Activated CD4-positive, alpha-beta T cell treated with anti-CD3 and anti-CD28 coated beads, Interleukin-2, amount 10 ng/mL, durations not matched to agents 24 days and 14 days (primary cell): ENCODE measurements around the gene AKAP13. TPM values are rescaled to one million over a fixed set of nuclear protein-coding genes. Genes with fewer than 3 reads are reported as not detected.

Source experiments
- DNase-seq: peaks from one replicate; pipeline ENCODE4 v3.0.0; 2022
- H3K27ac Mint-ChIP-seq: one replicate; pipeline ENCODE4 v1.8.0; 2022; ENCODE audit warnings: mild to moderate bottlenecking, mixed read lengths
- H3K27me3 Mint-ChIP-seq: one replicate; pipeline ENCODE4 v1.8.0; 2022; ENCODE audit warnings: mixed read lengths
- H3K36me3 Mint-ChIP-seq: one replicate; pipeline ENCODE4 v1.8.0; 2022; ENCODE audit warnings: low read depth, mild to moderate bottlenecking, mixed read lengths
- H3K4me1 Mint-ChIP-seq: one replicate; pipeline ENCODE4 v1.8.0; 2021; ENCODE audit warnings: mixed read lengths
- H3K4me3 Mint-ChIP-seq: one replicate; pipeline ENCODE4 v1.8.0; 2022; ENCODE audit warnings: mild to moderate bottlenecking, moderate library complexity, mixed read lengths
- H3K9me3 Mint-ChIP-seq: one replicate; pipeline ENCODE4 v1.8.0; 2021; ENCODE audit warnings: mixed read lengths
- intact Hi-C: fragments of 100-400 bp; cut with micrococcal nuclease; formaldehyde crosslinking; loops from one replicate; pipeline ENCODE4 v1.15.1; 2023
- total RNA-seq: library from RNA; stranded (reverse); gene quantifications from 2 replicates; pipeline ENCODE4 v1.2.3, GENCODE V29; 2022

AKAP13 gene
- total RNA-seq, 1 donor from 2014 or later = 71.3 TPM

DNA sequence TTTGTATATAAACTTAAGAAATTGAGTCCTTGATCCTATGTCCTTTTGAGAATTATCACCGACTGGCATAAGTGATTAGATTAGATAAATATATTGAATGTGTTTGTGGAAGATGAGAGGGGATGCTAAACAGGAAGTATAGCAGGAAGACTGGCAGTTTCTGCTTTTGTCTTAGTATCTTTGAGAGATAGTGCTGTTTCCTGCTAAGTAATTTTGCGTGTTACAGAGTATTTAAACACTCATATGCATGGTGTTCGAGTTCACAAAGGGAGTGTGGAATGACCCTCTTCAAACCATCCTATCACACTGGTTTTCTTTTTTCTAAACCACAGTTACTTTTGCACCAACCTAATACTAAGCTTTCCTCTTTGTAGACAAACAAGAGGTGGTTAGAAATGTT is 308.3 kb downstream of the AKAP13 start:
- intact Hi-C loops = loop anchor here (1.0 kb wide), 3 partner anchors 20 to 69 kb away; no protein-coding TSS in a partner anchor
- Mint-ChIP-seq H3K9me3 (no peaks in the 10 kb centered on the region), H3K27me3 (no peaks in the 10 kb centered on the region), H3K4me1 (peaks cover 65% of the 10 kb centered on the region), H3K27ac (peak overlapping the region; percentile 99), H3K36me3 (peaks cover 34% of the 10 kb centered on the region), H3K4me3 (peak overlapping the region; percentile 93)
- DNase-seq = no peak

DNA sequence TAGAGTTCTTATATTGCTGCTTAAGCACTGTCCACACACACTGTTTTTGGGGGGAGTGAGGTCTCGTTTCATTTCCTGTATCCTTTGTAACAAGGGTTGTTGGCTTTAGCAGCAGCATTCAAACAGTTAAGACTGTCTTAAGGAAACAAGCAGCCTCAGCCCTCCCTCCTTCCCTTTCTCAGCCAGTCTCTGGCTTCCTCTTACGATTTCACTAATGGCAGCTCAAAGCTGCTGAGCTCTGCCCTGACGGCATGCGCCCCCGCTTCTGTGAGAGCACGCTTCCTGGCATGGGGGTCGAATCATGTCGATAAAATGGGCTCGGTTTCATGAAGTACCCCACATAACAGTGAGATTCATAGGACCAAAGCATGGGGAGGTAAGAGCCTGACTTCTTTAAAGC is 309.3 kb downstream of the AKAP13 start:
- peaks cover 36% of the 10 kb centered on the region for H3K36me3 Mint-ChIP-seq
- H3K27me3 Mint-ChIP-seq = no peaks in the 10 kb centered on the region
- H3K27ac Mint-ChIP-seq = peak overlapping the region; percentile 99
- H3K4me3 Mint-ChIP-seq = peak overlapping the region; percentile 93
- peaks cover 65% of the 10 kb centered on the region for H3K4me1 Mint-ChIP-seq
- no peaks in the 10 kb centered on the region for H3K9me3 Mint-ChIP-seq
- intact Hi-C loops = loop anchor here (1.0 to 10.0 kb wide), 7 partner anchors 13 to 305 kb away; partner anchors contain the start of gene AKAP13
- DNase-seq = peak; percentile 91

DNA sequence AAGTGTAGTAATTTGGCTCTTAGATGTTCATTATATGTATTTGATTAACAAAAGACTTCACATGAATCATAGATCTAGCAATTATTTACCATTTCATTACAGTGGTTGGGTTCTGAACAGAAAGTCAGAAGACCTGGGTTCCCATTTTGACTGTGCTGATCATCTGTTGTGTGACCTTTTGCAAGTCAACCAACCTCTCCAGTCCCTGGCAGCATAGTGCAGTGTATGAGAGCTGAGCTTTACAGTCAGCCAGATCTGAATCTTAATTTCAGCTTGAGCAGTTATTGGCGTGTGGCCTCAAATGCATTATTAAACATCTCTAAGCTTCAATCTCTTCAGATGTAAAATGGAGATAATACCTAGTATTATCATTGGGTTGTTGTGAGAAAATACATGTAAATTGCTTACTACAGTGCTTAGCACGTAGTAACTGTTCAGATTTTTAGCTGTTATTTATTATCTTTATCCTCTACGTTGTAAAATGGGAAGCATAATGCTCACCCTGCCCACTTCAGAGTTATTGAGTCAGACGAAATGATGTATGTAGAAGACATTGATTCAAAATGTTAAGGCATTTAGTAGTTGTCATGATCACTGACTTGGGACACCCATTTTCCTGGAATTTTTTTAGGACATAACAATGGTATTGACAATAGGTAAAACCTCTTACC is 310.3 kb downstream of the AKAP13 start:
- Mint-ChIP-seq H3K4me1 (peaks cover 70% of the 10 kb centered on the region), H3K27ac (peak overlapping the region; percentile 99), H3K9me3 (no peaks in the 10 kb centered on the region), H3K4me3 (peak overlapping the region; percentile 93), H3K36me3 (peaks cover 40% of the 10 kb centered on the region), H3K27me3 (no peaks in the 10 kb centered on the region)
- peak; percentile 84 for DNase-seq
- intact Hi-C loops = loop anchor here (1.0 to 10.0 kb wide), 4 partner anchors 12 to 306 kb away; partner anchors contain the start of gene AKAP13

DNA sequence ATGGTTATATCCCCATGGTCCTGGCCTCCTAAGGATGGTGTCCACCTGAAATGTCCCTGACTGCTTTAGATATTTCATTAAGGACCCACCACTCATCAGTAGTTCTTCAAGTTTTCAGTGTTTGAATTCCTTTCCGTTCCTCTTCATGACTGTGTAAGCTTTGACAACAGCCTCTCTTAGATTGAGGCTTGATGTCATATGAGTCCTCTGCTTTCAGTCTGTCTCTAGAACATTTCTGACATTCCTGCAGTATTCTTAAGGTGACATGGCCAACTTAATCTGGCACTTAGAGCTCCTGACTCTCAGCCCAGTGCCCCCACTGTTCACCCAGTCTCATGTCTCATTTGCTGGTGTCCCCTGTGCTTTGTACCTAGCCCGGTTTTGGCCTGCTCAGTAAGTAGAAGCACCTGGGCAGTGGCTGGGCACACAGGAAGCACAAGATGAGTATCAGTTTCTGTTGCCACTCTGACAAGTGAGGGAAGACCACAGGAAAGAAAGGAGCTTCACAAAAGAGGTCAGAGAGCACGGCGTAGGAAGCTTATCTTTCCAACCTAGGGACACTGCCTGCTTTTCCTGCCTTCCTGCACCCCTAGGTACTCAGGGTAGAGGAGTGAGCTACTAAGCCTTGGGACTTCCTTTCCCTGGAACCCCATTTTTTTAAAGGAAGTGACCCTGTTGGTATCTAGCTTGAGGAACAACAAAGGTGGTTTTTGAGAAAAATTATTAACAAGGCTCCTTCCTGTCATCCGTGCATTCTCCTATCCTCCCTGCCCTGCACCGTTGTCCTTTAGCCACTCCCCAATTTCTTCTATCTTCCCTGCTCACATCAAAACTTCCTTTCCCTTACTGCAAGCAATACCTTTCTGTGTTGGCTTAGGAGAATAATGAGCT is 311.2 kb downstream of the AKAP13 start:
- Mint-ChIP-seq H3K9me3 (no peaks in the 10 kb centered on the region), H3K4me1 (peaks cover 69% of the 10 kb centered on the region), H3K27me3 (no peaks in the 10 kb centered on the region), H3K27ac (peak overlapping the region; percentile 99), H3K36me3 (peaks cover 40% of the 10 kb centered on the region), H3K4me3 (peak overlapping the region; percentile 93)
- intact Hi-C loops = loop anchor here (2.0 to 10.0 kb wide), 2 partner anchors 65 to 307 kb away; partner anchors contain the start of gene AKAP13
- peak; percentile 81 for DNase-seq

DNA sequence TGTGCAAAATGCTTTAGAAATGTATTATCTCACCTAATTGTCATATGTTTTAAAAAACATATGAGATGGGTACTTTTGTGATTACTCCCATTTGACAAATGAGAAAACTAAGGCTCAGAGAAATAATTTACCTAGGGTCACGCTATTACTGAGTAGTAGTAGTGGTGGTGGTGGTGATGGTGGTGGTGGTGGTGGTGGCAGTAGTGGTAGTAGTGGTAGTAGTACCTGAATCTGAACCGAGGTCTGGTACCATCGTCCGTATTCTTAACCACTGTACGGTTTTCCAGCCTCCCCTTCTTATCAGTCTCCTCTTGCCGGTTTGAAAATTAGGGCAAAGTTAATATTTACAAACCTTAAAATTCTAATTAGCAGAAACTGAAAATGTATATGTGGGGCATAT is 311.9 kb downstream of the AKAP13 start:
- no peak for DNase-seq
- H3K4me3 Mint-ChIP-seq = peak overlapping the region; percentile 93
- intact Hi-C loops = loop anchor here (10.0 kb wide), 1 partner anchor 308 kb away; the partner anchor contains the start of gene AKAP13
- no peaks in the 10 kb centered on the region for H3K9me3 Mint-ChIP-seq
- H3K27ac Mint-ChIP-seq = peak overlapping the region; percentile 99
- no peaks in the 10 kb centered on the region for H3K27me3 Mint-ChIP-seq
- H3K4me1 Mint-ChIP-seq = peaks cover 61% of the 10 kb centered on the region
- peaks cover 38% of the 10 kb centered on the region for H3K36me3 Mint-ChIP-seq

DNA sequence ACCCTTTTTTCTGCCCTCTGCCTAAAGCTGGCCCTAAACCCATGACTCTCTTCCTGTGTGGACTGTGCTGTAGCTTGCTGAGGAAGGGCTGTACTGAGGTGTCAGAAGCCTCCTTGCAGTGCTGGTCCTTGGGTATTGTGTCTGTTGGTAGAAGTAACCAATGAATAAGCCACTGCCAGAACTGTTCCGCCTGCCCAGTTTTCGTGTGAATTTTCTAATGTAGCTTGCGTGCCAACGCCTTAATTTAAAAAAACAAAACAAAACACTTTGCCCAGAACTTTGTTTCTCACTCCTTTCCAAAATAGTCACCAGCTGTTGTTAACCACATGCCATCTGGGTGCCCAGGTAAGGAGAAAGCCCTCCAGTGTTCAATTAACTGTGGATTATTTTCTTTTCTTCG is 312.5 kb downstream of the AKAP13 start:
- H3K9me3 Mint-ChIP-seq = no peaks in the 10 kb centered on the region
- H3K4me3 Mint-ChIP-seq = peak overlapping the region; percentile 40
- intact Hi-C loops = loop anchor here (10.0 kb wide), 1 partner anchor 308 kb away; the partner anchor contains the start of gene AKAP13
- DNase-seq = peak; percentile 73
- peak overlapping the region; percentile 87 for H3K27ac Mint-ChIP-seq
- no peaks in the 10 kb centered on the region for H3K27me3 Mint-ChIP-seq
- H3K4me1 Mint-ChIP-seq = peaks cover 56% of the 10 kb centered on the region
- H3K36me3 Mint-ChIP-seq = peaks cover 36% of the 10 kb centered on the region

DNA sequence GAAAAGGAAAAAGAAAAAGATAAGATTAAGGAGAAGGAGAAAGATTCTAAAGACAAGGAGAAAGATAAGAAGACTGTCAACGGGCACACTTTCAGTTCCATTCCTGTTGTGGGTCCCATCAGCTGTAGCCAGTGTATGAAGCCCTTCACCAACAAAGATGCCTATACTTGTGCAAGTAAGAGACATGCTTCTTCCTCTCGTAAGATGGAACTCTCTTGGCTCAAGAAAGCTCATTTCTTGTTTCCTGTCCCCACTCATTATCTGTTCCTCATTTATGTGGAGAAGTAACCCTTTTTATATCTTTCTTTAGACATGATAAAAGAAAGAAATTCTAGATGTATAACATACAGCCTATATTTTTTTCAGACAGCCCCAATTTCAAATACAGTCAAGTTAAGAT is 312.9 kb downstream of the AKAP13 start:
- DNase-seq = no peak
- no peaks in the 10 kb centered on the region for H3K27me3 Mint-ChIP-seq
- H3K27ac Mint-ChIP-seq = peak overlapping the region; percentile 87
- H3K4me3 Mint-ChIP-seq = peak overlapping the region; percentile 40
- H3K36me3 Mint-ChIP-seq = peaks cover 36% of the 10 kb centered on the region
- intact Hi-C loops = loop anchor here (10.0 kb wide), 1 partner anchor 308 kb away; the partner anchor contains the start of gene AKAP13
- H3K4me1 Mint-ChIP-seq = peaks cover 56% of the 10 kb centered on the region
- H3K9me3 Mint-ChIP-seq = no peaks in the 10 kb centered on the region

DNA sequence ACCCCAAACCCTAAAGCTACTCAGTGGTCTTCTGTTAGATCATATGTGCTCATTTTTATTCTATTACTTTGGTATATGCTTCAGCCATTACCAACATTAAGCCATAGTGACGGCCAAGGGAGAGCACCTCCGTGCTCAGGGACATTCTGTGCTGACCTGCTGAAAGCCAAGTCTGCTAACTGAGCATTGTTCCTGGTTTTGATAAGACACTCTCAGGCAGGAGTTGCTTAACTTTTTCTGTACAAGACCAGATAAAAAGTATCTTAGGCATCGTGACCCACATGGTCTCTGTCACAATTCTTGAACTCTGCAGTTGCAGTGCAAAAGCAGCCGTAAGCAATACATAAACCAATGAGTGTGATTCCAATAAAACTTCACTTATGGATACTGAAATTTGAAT is 313.7 kb downstream of the AKAP13 start:
- Mint-ChIP-seq H3K36me3 (peaks cover 38% of the 10 kb centered on the region), H3K4me1 (peaks cover 48% of the 10 kb centered on the region), H3K9me3 (no peaks in the 10 kb centered on the region), H3K27ac (no peak overlapping the region), H3K4me3 (no peak overlapping the region), H3K27me3 (no peaks in the 10 kb centered on the region)
- DNase-seq = no peak
- intact Hi-C loops = loop anchor here (10.0 kb wide), 1 partner anchor 309 kb away; the partner anchor contains the start of gene AKAP13

DNA sequence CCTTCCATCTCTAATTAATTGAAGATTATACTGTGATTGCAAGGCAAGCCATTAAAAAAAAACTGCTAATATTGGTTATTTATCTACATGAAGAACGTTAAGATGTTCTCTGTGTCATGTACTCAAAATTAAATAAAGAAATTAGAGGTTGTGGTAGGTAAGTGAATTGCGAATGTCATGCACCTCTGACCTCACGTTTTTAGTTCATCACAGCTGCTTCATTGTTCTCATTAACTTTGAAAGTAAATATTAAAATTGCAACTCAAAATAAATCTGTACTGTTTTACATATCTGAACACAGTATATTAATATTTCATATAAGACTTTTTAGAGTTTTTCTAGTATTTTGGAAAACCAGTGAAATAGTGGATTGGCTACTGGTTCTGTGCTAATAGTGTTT is 320.4 kb downstream of the AKAP13 start:
- H3K36me3 Mint-ChIP-seq = peaks cover 19% of the 10 kb centered on the region
- no peak overlapping the region for H3K27ac Mint-ChIP-seq
- H3K9me3 Mint-ChIP-seq = no peaks in the 10 kb centered on the region
- intact Hi-C loops = loop anchor here (5.0 kb wide), 2 partner anchors 158 to 383 kb away; no protein-coding TSS in a partner anchor
- peaks cover 43% of the 10 kb centered on the region for H3K4me1 Mint-ChIP-seq
- no peaks in the 10 kb centered on the region for H3K27me3 Mint-ChIP-seq
- no peak for DNase-seq
- no peak overlapping the region for H3K4me3 Mint-ChIP-seq

DNA sequence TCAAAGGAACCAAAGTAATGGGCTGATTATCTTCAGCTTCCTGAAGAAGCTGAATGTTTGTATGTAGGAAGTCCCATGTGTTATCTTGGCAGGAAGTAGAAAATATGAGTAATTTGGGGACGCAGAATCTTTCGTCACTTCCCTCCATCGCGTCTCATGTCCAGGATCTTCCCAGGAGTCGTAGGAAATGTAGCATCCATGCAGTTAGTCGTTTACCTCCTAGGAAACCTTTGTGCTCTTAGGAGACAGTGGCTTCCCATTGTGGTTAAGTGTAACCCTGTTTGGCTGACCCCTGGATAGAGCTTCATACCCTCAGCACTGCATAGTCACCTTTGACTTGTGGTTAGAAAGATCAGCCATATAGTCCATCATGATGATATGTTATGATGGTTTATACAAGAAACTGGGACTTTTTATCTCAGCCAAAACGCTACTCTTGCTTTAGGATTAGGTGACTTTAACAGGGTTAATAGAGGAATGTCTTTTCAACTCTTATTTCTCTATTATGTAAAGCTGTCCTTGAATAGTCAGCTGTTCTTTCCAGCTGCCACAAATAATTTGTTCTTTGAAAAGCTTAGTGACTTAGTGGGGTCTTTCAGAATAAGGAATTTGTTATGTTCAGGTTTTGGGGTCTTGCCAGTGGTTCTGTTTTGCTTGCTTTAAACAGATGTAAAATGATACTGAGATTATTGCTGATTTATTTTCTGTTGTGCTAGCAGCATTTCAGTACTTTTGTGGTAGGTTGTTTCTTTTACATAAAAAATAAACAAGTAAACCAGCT is 322.1 kb downstream of the AKAP13 start:
- peaks cover 15% of the 10 kb centered on the region for H3K36me3 Mint-ChIP-seq
- intact Hi-C loops = loop anchor here (1.0 to 5.0 kb wide), 6 partner anchors 12 to 385 kb away; no protein-coding TSS in a partner anchor
- no peaks in the 10 kb centered on the region for H3K9me3 Mint-ChIP-seq
- H3K27me3 Mint-ChIP-seq = no peaks in the 10 kb centered on the region
- H3K4me1 Mint-ChIP-seq = peaks cover 56% of the 10 kb centered on the region
- peak overlapping the region; percentile 76 for H3K4me3 Mint-ChIP-seq
- peak; percentile 82 for DNase-seq
- peak overlapping the region; percentile 94 for H3K27ac Mint-ChIP-seq

DNA sequence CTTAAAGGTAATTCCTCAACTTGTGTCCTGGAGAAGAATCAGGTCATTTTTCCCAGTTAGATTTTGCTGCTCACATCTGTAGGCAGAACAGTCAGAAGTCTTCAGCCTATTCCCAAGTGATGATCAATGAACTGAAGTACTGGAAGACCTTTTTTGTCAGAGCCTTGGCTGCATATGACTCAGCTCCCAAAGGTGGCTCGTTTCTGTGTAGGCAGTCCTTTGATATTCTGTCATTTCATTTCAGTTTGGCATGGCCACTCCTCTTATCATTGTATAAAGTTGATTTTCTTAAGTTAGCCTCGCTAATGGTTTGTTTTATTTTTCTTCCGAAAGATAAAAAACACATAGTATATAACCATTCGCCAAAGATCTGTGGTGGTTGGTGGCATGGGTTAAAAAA is 323.7 kb downstream of the AKAP13 start:
- Mint-ChIP-seq H3K4me1 (peaks cover 67% of the 10 kb centered on the region), H3K4me3 (peak overlapping the region; percentile 73), H3K36me3 (peaks cover 24% of the 10 kb centered on the region), H3K27ac (peak overlapping the region; percentile 78), H3K27me3 (no peaks in the 10 kb centered on the region), H3K9me3 (no peaks in the 10 kb centered on the region)
- intact Hi-C loops = loop anchor here (5.0 kb wide), 2 partner anchors 162 to 387 kb away; no protein-coding TSS in a partner anchor
- peak; percentile 74 for DNase-seq

DNA sequence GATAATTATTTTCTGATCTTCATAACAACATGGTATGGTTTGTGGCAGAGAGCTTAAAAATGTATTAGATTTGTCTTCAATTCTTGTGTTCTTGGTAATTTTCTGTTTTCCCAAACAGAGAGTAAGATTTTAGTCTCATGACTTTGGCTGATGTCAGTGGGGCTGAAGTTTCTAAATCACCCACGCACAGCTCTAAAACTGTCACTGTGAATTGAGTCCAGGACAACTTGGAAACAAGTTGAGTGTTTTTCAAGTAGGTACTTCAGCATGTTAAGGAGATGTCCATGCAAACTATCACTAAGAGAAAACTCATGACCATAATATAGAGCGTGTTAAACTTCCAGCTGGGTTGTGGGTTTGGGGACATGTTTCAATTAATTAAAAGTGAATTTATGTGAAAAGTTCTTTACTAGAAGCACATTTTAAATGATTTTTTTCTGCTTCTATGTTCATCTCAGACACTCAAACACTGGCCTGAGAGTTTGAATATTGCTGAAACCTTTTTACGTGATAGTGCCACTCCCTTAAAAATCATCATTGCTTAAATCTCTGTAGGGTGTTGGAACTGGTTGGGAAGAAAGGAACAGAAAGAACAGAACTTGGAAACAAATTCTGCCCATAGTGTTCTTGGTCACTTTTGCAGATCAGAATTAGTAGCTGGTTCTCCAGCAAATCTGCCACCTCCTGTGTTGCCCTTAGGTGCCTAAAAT is 324.5 kb downstream of the AKAP13 start:
- Mint-ChIP-seq H3K27ac (peak overlapping the region; percentile 78), H3K4me3 (peak overlapping the region; percentile 73), H3K9me3 (no peaks in the 10 kb centered on the region), H3K27me3 (no peaks in the 10 kb centered on the region), H3K4me1 (peaks cover 67% of the 10 kb centered on the region), H3K36me3 (peaks cover 27% of the 10 kb centered on the region)
- DNase-seq = no peak
- intact Hi-C loops = loop anchor here (5.0 kb wide), 4 partner anchors 163 to 388 kb away; no protein-coding TSS in a partner anchor
